Measurements from ENCODE around the gene DHRSX.

DNA sequence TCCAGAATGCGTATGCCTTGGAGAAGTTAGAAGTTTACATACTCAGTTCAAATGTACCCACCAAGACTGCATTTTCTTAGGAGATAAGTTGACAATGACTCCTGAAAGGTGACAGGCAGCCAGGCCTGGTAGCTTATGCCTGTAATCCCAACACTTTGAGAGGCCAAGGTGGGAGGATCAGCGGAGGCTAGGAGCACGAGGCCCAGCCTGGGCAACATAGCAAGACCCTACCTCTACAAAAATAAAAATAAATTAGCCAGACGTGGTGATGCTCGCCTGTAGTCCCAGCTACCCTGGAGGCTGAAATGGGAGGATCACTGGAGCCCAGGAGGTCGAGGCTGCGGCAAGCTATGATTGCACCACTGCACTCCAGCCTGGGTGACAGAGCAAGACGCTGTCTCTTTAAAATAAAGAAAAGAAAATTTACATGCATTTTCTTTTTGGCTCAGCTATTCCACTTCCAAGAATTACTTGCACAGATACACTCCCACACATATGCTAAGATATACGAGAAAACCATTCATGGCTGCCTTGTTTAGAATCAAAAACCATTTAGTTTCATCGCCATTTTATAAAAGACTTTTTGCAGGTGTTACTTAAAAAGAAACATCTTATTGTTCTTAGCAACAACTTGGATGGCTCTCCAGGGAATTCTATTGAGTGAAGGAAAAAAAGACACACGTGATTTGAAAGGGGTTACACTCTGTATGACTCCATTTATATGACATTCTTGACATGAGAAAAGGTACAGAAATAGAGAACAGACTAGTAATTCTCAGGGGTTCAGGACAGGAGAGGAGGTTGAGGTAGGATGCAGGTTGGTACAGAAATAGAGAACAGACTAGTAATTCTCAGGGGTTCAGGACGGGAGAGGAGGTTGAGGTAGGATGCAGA, 66.3 kb downstream of the DHRSX start:
- TF ChIP-seq, protein P1, sequence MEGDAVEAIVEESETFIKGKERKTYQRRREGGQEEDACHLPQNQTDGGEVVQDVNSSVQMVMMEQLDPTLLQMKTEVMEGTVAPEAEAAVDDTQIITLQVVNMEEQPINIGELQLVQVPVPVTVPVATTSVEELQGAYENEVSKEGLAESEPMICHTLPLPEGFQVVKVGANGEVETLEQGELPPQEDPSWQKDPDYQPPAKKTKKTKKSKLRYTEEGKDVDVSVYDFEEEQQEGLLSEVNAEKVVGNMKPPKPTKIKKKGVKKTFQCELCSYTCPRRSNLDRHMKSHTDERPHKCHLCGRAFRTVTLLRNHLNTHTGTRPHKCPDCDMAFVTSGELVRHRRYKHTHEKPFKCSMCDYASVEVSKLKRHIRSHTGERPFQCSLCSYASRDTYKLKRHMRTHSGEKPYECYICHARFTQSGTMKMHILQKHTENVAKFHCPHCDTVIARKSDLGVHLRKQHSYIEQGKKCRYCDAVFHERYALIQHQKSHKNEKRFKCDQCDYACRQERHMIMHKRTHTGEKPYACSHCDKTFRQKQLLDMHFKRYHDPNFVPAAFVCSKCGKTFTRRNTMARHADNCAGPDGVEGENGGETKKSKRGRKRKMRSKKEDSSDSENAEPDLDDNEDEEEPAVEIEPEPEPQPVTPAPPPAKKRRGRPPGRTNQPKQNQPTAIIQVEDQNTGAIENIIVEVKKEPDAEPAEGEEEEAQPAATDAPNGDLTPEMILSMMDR (IDR thresholded peaks at IDR 0.05) = no peak
- TF ChIP-seq POLR2A (IDR thresholded peaks at IDR 0.05) = no peak
- TF ChIP-seq POLR2AphosphoS5 (IDR thresholded peaks at IDR 0.05) = no peak
- no peak for TF ChIP-seq EP300 (IDR thresholded peaks at IDR 0.05)
